Body of pancreas (tissue), 4 donors: Measurements from ENCODE around the gene UBL4A.

ENCODE experiments used
- POLR2A ChIP-seq, 3 donors: fragments of 450-650 bp; IDR thresholded peaks; one replicate each; pipeline ENCODE4 v1.6.1; 2016; ENCODE audit warnings: antibody characterized with exemption in 3 of 3, mild to moderate bottlenecking in 2 of 3
- TF ChIP-seq, protein P1 (sequence below), 7 experiments: fragments of 450-650 bp in 4 of 7; fragments of 200-600 bp in 3 of 7; sonication (generic) in 3 of 7; IDR thresholded peaks; one replicate each; pipeline ENCODE4 v1.5.1; 2016 to 2019; ENCODE audit warnings: antibody characterized with exemption in 7 of 7

DNA sequence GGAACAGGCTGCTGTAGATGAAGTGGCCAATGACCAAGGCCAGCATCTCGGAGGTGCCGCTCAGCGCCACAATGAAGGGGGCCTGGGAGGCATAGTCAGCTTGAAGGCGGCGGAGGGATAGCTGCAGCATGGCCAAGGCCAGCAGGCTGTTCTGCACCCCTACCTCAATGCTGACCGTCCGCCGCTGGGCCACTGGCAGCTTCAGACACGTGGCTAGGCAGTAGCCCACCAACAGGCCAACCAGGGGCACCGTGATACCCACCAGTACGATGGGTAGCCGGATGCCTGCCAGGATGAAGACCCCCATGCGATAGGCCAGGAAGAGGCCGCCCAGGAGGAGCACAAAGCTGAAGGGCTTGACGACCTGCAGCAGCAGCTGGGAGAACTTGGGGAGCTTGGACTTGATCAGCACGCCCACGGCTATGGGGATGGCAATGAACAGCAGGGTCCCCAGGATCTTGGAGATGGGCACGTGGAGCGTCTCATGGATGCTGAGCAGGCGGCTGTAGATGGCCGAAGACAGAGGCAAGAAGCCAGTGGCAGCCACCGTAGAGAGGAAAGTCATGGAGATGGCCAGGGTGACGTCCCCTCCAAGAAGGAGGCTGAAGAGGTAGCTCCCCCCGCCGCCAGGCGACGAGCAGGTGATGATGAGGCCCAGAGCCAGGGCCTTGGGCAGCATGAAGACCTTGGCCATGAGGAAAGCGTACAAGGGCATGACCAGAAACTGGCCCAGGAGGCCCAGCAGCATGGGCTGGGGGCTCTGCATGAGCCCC is 1.3 kb upstream of the UBL4A start:
- TF ChIP-seq, protein P1, sequence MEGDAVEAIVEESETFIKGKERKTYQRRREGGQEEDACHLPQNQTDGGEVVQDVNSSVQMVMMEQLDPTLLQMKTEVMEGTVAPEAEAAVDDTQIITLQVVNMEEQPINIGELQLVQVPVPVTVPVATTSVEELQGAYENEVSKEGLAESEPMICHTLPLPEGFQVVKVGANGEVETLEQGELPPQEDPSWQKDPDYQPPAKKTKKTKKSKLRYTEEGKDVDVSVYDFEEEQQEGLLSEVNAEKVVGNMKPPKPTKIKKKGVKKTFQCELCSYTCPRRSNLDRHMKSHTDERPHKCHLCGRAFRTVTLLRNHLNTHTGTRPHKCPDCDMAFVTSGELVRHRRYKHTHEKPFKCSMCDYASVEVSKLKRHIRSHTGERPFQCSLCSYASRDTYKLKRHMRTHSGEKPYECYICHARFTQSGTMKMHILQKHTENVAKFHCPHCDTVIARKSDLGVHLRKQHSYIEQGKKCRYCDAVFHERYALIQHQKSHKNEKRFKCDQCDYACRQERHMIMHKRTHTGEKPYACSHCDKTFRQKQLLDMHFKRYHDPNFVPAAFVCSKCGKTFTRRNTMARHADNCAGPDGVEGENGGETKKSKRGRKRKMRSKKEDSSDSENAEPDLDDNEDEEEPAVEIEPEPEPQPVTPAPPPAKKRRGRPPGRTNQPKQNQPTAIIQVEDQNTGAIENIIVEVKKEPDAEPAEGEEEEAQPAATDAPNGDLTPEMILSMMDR (IDR thresholded peaks at IDR 0.05): no peak
- TF ChIP-seq POLR2A (IDR thresholded peaks at IDR 0.05): no peak
